ENCODE measurements around the gene KDM4B.
A peak's percentile ranks its signal among the peaks of the same experiment; 100 is the strongest.

Gene KDM4B

DNA sequence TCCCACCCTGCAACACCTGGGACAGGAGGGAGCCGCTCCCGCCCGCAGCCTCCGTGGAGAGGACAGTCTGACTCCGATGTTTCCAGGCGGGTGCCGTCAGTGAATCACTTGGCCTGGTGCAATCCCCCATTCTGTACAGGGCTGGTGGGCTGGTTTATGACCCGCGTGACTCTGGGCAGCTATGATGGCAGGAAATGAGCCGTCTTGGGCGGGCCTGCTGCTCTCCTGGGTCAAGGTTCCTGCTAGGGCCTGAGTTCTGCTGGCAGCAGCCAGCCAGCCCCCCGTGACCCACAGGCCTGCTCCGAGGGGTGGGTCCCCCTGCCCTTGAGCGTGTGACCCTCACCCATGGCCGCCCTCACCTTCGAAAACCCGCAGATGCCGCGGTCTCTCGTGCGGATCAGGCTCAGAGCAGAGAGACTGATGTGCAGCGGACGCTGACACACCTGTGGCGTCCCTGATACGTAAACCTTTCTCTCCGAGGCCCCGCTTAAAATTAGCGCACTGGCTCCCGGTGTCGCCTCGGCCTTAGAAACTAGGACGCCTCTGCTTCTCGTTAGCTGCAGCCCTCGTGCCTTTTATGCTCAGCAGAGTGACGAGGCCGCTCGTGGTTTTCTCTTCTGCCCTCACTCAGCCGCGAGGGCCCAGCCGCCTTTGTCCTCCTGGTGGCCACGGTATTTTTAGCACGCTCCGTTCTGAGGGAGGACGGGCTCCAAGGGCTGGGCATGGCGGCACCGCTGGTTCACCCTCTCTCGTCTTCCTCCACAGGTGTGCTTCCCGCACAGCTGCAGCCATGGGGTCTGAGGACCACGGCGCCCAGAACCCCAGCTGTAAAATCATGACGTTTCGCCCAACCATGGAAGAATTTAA, 63.4 kb downstream of the KDM4B start:
- no peak for DNase-seq (ENCODE audit: low read depth in 2 of 2)

DNA sequence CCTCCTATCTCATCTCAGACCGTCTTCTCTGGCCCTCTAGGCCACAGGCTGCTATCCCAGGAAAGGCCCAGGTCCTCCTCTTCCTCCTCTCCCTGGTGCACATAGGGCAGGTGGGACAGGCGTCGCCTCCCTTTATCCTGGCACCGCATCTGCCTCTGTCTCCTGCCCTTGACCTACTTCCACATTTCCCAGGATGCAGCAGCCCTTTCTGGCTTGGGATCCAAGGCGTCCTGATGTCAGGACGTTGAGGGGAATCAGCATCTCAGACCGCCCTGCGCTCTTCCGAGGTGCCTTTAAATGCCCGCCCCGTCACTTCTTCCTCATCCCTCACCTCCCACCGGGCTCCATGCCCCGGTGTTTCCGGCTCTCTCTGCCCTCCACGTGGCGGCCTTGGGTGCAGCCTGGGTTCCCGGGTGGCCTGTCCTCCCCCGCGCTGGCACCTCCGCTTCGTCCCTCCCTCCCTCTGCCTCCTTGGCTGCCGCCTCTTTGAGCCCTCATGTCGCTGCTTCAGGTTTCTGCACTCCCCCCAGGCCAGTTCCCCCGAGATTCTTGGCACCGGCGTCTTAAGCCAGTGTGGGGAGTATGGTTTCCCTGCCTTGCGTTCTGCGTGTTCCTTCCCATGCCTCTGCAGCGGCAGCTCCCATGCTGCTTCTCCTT, 66.3 kb downstream of the KDM4B start:
- DNase-seq (ENCODE audit: low read depth in 2 of 2) = no peak

DNA sequence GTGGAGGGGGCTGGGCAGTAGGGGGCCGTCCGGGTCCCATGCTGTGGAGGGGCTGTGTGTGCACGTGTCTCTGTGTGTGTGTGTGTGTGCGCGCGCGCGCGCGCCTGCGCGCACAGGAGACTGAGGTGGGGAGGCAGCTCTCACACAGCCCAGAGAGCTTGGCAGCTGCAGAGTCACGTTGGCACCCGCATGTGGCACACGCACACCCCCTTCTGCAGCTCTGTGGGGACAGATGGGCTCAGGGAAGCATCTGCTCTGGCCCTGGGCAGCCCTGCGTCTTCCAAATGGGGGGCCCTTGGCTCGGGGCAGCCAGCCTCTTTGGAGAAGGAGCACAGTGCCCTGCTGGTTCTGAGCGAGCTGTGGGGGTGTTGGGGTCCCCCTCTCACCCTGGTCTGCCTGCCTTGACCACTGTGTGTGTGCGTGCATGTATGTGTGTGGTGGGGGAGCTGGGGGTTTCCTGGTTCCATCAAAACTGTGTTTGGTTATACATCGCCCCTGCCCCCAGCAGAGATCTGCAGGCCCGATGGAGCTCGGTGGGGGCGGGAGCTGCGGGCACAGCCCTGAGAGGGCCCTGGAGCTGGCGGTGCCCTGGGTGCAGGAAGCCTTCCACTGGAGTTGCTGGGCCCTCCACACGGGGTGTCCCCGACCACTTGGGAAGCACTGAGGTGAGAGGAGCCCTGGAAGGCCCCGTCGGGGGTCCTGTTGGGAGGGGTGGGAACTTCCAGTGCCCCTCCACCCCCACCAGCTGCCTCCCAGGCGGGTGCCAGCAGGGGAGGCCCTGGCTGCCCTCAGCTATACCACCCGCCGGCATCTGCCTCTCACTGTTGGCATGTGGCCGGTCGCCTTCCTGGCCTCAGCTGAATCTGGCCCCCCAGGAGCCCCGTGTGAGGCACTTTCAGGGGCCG, 67.1 kb downstream of the KDM4B start:
- no peak for DNase-seq (ENCODE audit: low read depth in 2 of 2)

DNA sequence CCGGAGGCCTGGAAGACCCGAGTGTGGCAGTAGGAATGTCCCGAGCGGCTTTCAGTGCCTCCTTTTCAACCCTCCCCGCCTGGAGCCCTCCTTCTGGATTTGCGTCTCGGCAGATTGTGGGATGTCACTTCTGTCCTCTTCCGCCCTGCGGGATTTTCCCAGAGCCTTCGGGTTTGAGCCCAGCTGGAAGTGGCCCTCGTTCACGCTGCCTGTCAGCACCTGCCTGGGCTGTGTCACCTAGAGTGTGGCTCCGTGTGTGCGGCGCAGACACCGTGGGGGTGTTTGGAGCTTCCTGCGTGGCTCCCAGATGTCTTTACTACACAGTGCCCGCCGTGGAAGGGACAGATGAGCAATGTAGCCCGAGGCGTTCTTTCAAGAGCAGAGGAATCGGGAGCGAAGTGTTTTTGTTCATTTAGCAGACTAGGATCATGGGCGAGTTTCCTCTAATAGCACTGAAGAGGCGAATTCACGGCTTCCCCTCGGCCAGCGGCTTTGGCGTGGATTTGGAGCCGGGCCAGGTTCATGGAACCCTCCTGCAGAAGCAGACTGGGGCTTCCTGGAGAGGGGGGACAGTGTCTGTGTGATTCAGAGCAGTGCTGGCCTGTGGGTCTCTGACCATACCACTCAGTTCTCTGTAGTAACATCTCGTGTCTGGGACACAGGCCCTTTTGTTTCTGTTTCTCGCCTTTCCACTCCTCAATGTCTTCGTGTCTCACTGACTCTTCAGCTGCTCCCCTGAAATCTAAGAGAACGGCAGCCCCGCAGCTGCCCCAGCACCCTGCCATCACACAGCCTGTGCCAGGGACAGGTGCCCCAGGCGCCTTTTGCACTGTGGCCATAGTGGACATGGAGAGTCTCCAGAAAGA, 68.0 kb downstream of the KDM4B start:
- DNase-seq (ENCODE audit: low read depth in 2 of 2) = no peak

DNA sequence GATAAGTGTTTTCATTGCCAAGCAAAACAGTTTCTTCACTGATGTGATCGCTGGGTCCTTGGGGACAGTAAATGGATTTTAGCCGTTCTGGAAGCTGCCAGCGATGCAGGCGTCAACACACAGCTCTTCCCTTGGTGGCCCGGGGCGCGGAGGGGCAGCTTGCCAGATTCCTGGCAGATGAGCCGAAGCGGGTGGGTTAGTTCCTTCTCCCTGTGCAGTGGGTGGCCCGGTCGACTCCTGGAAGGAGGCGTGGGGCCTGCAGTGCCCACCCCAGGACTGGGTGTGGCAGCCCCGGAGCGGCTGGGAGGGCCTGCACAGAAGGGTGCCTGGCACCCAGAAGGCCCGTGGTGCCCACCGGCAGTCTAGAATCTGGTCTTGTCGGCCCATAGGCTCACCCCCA, 69.0 kb downstream of the KDM4B start:
- DNase-seq (ENCODE audit: low read depth in 2 of 2) = no peak

DNA sequence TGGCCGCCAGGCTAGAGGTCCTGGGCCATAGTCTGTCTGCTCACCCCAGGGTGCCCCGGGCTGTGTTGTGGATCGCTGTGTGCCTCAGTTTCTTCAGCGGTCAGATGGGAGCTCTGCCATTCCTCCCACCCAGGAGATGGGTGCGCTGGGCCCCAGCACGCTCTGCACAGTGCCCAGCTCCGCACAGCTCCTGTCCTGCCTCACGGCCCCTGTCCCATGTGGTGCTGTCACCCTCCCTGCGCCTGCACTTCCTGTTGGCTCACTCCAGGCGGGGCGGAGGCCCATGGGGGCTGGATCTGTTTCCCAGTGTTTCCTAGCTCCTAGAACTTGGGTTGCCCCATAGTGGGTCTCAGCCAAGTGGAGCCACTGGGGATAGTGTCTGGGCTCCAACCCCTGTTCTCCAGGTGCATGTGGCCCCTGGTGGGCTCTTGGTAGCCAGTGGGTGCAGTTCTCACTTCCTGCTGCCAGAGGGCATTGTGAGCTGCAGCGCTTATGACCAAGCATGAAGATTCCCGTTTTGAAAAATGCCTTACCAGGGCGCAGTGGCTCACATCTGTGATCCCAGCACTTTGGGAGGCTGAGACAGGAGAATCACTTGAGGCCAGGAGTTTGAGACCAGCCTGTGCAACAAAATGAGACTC, 69.8 kb downstream of the KDM4B start:
- DNase-seq (ENCODE audit: low read depth in 2 of 2) = no peak

DNA sequence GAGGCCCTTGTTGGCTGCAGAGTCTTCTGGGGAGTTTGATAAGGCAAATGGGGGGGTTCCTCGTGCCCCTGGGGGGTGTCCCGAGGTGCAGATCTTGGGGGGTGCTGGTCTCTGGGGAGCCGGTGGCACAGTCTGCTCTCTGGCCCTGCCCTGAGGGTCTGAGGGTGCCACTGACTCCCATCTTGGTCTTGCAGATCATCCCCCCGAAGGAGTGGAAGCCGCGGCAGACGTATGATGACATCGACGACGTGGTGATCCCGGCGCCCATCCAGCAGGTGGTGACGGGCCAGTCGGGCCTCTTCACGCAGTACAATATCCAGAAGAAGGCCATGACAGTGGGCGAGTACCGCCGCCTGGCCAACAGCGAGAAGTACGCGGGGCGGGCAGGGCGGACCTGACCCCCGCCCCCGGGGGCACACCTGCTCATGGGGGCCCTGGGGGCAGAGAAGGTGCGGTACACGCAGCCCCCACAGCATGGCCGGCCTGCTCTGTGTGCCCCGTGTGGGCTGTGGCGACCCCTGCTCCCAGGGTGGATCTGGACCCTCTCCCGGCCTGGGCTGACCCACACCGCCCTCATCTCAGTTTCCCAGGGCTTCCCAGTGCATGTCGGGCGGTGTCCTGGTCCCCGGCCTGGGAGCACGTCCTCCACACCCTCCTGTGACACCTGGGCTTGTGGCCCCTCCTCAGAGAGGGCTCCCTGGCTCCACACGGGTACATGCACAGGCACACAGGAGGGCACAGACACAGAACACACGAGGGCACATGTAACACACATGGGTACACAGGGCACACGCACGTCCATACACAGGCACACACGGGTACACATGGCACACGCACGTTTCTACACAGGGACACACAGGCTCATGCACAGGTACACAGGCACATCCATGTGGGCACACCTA, 71.0 kb downstream of the KDM4B start:
- no peak for DNase-seq (ENCODE audit: low read depth in 2 of 2)

DNA sequence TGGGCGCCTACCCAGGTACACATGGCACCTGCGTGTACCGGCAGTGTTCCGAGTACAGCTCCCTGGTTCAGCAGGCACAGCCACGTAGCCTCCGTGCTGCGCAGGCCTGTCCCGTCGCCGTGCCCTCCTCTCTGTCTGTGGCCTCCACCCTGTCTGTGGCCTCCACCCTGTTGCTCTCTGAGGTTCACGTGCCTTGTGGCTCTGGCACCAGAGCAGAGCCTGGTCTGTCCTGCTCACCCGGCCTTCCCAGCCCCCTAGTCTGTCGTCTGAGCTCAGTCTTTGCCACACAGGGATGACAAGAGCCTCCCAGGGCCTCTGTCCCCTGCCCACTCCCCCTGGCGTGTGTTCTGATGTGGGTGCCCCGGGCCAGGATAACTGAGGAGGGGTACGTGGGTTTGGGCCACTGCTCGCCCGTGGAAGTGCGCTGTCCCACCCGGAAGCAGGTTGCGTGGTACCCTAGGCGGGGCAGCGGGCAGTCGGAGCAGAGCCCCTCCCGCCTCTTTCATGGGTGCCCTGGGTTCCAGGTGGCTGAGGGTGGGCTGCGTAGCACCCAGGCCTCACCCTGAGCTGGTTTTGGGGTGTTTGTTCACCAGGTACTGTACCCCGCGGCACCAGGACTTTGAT, 71.7 kb downstream of the KDM4B start:
- no peak for DNase-seq (ENCODE audit: low read depth in 2 of 2)

DNA sequence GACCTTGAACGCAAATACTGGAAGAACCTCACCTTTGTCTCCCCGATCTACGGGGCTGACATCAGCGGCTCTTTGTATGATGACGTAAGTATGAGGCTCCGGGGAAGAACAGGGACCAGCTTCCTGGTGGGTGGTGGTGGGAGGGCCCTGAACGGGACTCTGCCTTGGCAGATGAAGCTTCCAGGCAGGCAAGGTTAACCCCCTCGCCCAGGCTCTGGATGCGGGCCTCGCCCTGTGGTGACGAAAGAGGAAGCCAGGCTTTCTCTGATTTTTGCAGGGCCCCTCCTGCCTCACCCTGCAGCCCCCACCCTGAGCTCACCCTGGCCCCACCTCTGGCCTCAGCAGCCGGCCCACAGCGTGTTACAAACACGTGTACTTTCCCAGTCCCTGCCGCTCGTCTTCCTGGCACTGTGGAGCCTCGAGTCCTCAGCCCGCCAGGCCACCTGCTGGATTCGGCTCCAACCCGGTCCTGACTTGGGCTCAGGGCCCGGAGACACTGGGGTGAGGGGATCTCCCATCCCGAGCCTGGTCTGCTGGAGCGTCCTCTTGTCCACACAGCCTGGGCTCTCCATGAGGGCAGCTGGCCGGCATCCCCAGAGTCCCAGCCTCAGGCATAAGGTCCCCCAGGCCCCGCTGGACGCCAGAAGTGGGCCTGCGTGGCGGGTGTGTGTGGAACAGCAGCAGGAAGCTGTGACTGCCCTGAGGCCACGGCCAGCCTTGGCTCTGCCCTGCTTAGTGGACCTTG, 72.4 kb downstream of the KDM4B start:
- DNase-seq (ENCODE audit: low read depth in 2 of 2) = no peak

DNA sequence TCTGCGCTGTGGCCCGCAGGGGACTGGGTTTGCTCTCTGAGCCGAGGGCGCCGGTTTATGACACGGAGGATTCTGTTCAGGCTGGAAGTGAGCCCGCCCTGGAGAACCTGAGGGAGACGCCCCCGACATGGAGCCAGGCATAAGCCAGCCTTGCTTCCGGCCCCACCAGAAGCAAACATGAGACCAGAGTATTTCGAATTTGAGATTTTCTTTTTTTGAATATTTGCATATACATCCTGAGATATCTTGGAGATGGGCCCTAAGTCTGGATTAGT, 72.9 kb downstream of the KDM4B start:
- DNase-seq (ENCODE audit: low read depth in 2 of 2) = no peak

DNA sequence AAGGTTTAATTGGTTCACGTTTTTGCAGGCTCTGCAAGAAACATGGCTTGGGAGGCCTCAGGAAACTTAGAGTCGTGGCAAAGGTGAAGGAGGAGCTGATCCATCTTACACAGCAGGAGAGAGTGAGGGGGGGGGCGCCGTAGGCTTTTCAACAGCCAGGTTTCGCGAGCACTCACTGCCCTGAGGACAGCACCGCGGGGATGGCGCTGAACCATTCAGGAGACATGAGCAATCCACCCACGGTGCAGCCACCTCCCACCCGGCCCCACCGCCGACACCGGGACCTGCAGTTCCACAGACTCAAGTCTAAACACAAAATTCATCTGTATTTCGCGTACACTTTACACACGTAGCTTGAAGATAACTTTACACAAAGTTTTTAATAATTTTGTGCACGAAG, 73.6 kb downstream of the KDM4B start:
- DNase-seq (ENCODE audit: low read depth in 2 of 2) = no peak

DNA sequence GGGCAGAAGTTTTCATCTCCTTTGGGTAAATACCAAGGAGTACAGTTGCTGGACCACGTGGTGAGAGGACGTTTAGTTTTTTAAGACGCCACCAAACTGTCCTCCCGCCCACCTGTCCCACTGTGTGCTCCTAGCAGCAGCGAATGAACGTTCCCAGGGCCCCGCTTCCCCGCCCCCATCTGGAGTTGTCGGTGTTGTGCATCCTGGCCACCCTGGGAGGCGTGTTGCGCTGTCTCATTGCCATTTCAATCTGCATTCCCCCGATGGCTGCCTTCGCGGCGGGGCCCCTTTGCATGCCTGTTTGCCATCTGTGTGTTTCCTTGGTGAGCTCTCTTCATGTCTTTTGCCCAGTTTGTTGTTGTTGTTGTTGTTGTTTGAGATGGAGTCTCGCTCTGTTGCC, 76.1 kb downstream of the KDM4B start:
- no peak for DNase-seq (ENCODE audit: low read depth in 2 of 2)

DNA sequence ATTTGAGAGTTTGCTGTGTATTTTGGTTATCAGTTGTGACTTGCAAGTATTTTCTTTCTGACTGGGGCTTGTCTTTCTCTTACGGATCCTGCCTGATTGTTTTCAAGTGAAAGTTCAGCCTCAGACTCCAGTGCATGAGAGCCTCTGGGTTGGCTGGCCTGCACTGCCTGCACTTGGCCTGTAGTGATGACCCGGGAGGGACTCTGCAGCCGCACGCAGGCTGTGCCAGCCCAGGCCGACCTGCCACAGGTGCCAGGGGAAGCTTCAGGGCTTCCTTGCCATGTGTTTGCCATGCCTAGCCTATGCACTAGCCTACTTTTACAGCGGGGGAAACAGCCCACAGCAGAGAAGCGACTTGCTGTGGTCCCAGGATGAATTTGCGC, 77.0 kb downstream of the KDM4B start:
- DNase-seq (ENCODE audit: low read depth in 2 of 2) = no peak

DNA sequence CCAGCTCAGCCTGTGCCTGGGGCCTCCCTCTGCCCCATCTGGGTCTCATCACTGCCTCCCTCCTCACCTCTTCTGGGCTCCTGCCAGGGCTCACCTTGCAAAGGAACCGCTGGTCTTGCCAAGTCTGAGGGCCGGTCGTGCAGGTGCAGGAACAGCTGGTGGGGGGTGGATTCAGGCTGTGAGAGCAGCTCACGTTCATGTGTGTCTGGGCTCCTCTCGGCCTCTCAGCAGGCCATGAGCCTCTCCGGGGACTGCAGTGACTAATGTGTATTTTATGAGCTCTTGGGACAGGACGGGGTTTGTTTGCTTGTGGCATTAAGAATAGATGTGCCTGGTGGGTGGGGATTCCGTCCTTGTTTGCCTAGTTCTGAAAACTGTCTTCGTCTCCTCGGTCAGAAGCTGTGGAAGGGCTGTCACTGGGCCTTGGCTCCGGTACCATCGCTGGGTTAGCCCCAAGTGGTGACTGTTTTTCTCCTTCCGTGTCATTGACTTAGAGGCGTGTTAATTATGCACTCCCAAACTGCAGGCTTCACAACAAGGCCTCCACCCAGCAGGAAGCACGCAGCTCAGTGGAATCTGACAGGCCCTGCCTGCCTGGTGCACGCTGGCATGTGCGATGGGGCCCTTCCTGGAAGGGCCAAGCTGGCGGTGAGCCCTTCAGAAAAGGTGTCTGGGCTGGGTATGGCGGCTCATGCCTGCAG, 77.6 kb downstream of the KDM4B start:
- DNase-seq (ENCODE audit: low read depth in 2 of 2) = no peak

DNA sequence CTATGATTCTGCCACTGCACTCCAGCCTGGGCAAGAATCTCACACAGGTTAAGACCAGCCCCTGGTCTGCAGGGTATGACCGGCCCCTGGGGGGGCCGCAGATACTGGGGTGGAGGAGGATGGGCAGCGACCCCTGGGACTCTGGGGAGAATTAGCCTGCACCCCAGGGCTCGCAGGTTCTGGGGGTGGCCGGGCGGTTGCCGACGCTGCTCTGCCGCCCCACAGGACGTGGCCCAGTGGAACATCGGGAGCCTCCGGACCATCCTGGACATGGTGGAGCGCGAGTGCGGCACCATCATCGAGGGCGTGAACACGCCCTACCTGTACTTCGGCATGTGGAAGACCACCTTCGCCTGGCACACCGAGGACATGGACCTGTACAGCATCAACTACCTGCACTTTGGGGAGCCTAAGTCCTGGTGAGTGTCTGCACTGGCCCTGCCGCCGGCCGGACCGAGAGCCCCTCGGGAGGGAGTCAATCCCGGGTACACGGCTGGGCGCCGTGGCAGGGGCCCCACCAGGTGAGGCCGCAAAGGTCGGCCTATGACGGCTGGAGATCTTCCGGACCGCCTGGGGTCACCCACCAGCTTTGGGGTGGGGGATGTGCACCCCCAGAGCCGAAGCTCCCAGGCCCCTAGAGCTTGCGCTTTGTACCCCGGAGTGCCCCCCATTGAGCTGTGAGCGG, 78.5 kb downstream of the KDM4B start:
- no peak for DNase-seq (ENCODE audit: low read depth in 2 of 2)

DNA sequence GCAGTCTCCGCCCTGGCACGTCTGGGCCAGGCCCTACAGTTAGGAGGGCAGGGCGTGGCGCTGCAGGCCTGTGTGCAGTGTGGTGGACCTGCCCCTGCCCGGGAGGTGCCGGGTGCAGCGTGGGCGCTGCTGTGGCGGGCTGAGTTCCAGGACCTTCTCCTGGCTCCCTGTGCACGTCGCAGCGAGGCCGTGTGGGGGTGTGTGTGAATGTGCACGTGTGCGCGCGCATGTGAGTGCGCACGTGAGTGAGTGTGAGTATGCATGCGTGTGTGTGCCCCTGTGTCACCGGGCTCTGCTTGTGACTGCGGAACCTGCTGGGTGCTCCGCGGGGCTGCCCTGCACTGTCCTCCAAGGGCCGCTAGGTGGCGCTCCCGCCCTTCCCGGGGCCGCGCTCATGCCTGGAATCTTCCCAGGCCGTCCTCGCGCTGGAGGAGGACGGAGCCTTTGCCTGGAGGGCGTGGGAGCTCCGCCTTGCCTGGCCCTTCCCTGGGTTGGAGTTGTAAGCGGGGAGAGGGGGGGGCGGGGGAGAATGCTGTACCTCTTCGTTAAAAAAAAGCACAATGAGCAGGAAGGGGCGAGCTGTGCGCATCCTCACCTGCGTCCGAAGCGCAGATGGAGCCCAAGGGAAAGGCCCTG, 79.3 kb downstream of the KDM4B start:
- peak; percentile 46 to 58 for DNase-seq (ENCODE audit: low read depth in 2 of 2)

All from fibroblast of skin of left quadriceps (primary cell).